ENCODE measurements around the gene TMPRSS7.

TMPRSS7 gene

GRCh38 chr3:112019716-112020115 lies 14.8 kb upstream of the TMPRSS7 start:
- H3K27me3 ChIP-seq (ENCODE audit: control insufficient read depth in 1 of 2, insufficient read depth in 1 of 2, low read length in 2 of 2), result no peaks in the 10 kb centered on the region
- H3K18ac ChIP-seq (ENCODE audit: low read depth in 1 of 2, low read length in 2 of 2), result no peak overlapping the region
- peaks cover 0 to 3% of the 10 kb centered on the region in 2 experiments for H3K36me3 ChIP-seq (ENCODE audit: control insufficient read depth in 1 of 2, insufficient read depth in 2 of 2, low read depth in 1 of 2, low read length in 2 of 2)
- peaks cover 7% of the 10 kb centered on the region for H3K4me1 ChIP-seq (ENCODE audit: control insufficient read depth, insufficient read depth, low read depth, low read length)
- no peak overlapping the region for H3K4me3 ChIP-seq (ENCODE audit: insufficient read depth in 1 of 2, low read depth in 1 of 2, low read length in 2 of 2)
- no peaks in the 10 kb centered on the region for H3K9me3 ChIP-seq (ENCODE audit: control insufficient read depth, low read length)
- H3K79me1 ChIP-seq (replicated peaks; ENCODE audit: low read length, poor library complexity, severe bottlenecking), result no peaks in the 10 kb centered on the region
- H2BK120ac ChIP-seq (ENCODE audit: low read depth, low read length), result no peak overlapping the region
- no peak overlapping the region for H3K14ac ChIP-seq (ENCODE audit: low read length in 2 of 2)
- H2BK12ac ChIP-seq (ENCODE audit: low read length in 2 of 2), result no peak overlapping the region
- H2AK5ac ChIP-seq (ENCODE audit: low read length, severe bottlenecking), result no peak overlapping the region
- H2BK15ac ChIP-seq (ENCODE audit: low read depth, poor library complexity, severe bottlenecking), result no peak overlapping the region
- H4K91ac ChIP-seq (ENCODE audit: low read length), result no peak overlapping the region
- H3K27ac ChIP-seq (ENCODE audit: low read length, poor library complexity, severe bottlenecking), result peak overlapping the region; percentile 30
- peak overlapping the region; percentile 25 for H2BK5ac ChIP-seq (ENCODE audit: low read depth, low read length, poor library complexity, severe bottlenecking)
- no CpG with 5 or more reads among the region's 1 CpG for WGBS
- H2AFZ ChIP-seq (ENCODE audit: low read depth, low read length), result no peak overlapping the region
- H4K8ac ChIP-seq (ENCODE audit: low read length), result no peak overlapping the region
- H3K4me2 ChIP-seq (ENCODE audit: low read length, poor library complexity, severe bottlenecking), result no peak overlapping the region
- no peak overlapping the region for H3K9ac ChIP-seq (ENCODE audit: low read length)
- no peak overlapping the region for H3K23ac ChIP-seq (ENCODE audit: low read length in 2 of 2)
- no peak for DNase-seq
- H3K4ac ChIP-seq (ENCODE audit: low read depth in 1 of 2, low read length in 2 of 2), result no peak overlapping the region

GRCh38 chr3:112020674-112021085 lies 13.9 kb upstream of the TMPRSS7 start:
- no peak overlapping the region for H3K4me3 ChIP-seq (ENCODE audit: insufficient read depth in 1 of 2, low read depth in 1 of 2, low read length in 2 of 2)
- H2AK5ac ChIP-seq (ENCODE audit: low read length, severe bottlenecking), result no peak overlapping the region
- no peaks in the 10 kb centered on the region for H3K9me3 ChIP-seq (ENCODE audit: control insufficient read depth, low read length)
- H3K14ac ChIP-seq (ENCODE audit: low read length in 2 of 2), result no peak overlapping the region
- no peak overlapping the region for H4K8ac ChIP-seq (ENCODE audit: low read length)
- WGBS, result no CpG with 5 or more reads among the region's 1 CpG
- no peak overlapping the region for H2BK120ac ChIP-seq (ENCODE audit: low read depth, low read length)
- no peak overlapping the region for H2AFZ ChIP-seq (ENCODE audit: low read depth, low read length)
- no peaks in the 10 kb centered on the region for H3K36me3 ChIP-seq (ENCODE audit: control insufficient read depth in 1 of 2, insufficient read depth in 2 of 2, low read depth in 1 of 2, low read length in 2 of 2)
- DNase-seq, result no peak
- no peak overlapping the region for H2BK12ac ChIP-seq (ENCODE audit: low read length in 2 of 2)
- peak overlapping the region; percentile 90 for H3K27ac ChIP-seq (ENCODE audit: low read length, poor library complexity, severe bottlenecking)
- H3K4me1 ChIP-seq (ENCODE audit: control insufficient read depth, insufficient read depth, low read depth, low read length), result peaks cover 7% of the 10 kb centered on the region
- no peaks in the 10 kb centered on the region for H3K27me3 ChIP-seq (ENCODE audit: control insufficient read depth in 1 of 2, insufficient read depth in 1 of 2, low read length in 2 of 2)
- no peak overlapping the region for H2BK15ac ChIP-seq (ENCODE audit: low read depth, poor library complexity, severe bottlenecking)
- no peak overlapping the region for H3K4ac ChIP-seq (ENCODE audit: low read depth in 1 of 2, low read length in 2 of 2)
- no peak overlapping the region for H3K4me2 ChIP-seq (ENCODE audit: low read length, poor library complexity, severe bottlenecking)
- no peaks in the 10 kb centered on the region for H3K79me1 ChIP-seq (replicated peaks; ENCODE audit: low read length, poor library complexity, severe bottlenecking)
- H2BK5ac ChIP-seq (ENCODE audit: low read depth, low read length, poor library complexity, severe bottlenecking), result no peak overlapping the region
- H3K23ac ChIP-seq (ENCODE audit: low read length in 2 of 2), result no peak overlapping the region
- no peak overlapping the region for H3K9ac ChIP-seq (ENCODE audit: low read length)
- no peak overlapping the region for H3K18ac ChIP-seq (ENCODE audit: low read depth in 1 of 2, low read length in 2 of 2)
- H4K91ac ChIP-seq (ENCODE audit: low read length), result no peak overlapping the region

- Histone ChIP-seq H3K27ac (ENCODE audit: low read length, poor library complexity, severe bottlenecking) (no peak overlapping the region), H3K18ac (ENCODE audit: low read depth in 1 of 2, low read length in 2 of 2) (no peak overlapping the region), H3K23ac (ENCODE audit: low read length in 2 of 2) (no peak overlapping the region), H3K4me3 (ENCODE audit: insufficient read depth in 1 of 2, low read depth in 1 of 2, low read length in 2 of 2) (no peak overlapping the region), H3K4me1 (ENCODE audit: control insufficient read depth, insufficient read depth, low read depth, low read length) (no peaks in the 10 kb centered on the region), H3K4me2 (ENCODE audit: low read length, poor library complexity, severe bottlenecking) (no peak overlapping the region), H2BK12ac (ENCODE audit: low read length in 2 of 2) (no peak overlapping the region), H3K9ac (ENCODE audit: low read length) (no peak overlapping the region), H2BK15ac (ENCODE audit: low read depth, poor library complexity, severe bottlenecking) (no peak overlapping the region), H2AFZ (ENCODE audit: low read depth, low read length) (no peak overlapping the region), H3K14ac (ENCODE audit: low read length in 2 of 2) (no peak overlapping the region), H2BK120ac (ENCODE audit: low read depth, low read length) (no peak overlapping the region), H2BK5ac (ENCODE audit: low read depth, low read length, poor library complexity, severe bottlenecking) (no peak overlapping the region), H3K9me3 (ENCODE audit: control insufficient read depth, low read length) (no peaks in the 10 kb centered on the region), H3K79me1 (replicated peaks; ENCODE audit: low read length, poor library complexity, severe bottlenecking) (no peaks in the 10 kb centered on the region), H4K91ac (ENCODE audit: low read length) (no peak overlapping the region), H2AK5ac (ENCODE audit: low read length, severe bottlenecking) (no peak overlapping the region), H3K36me3 (ENCODE audit: control insufficient read depth in 1 of 2, insufficient read depth in 2 of 2, low read depth in 1 of 2, low read length in 2 of 2) (no peaks in the 10 kb centered on the region), H3K4ac (ENCODE audit: low read depth in 1 of 2, low read length in 2 of 2) (no peak overlapping the region), H4K8ac (ENCODE audit: low read length) (no peak overlapping the region), H3K27me3 (ENCODE audit: control insufficient read depth in 1 of 2, insufficient read depth in 1 of 2, low read length in 2 of 2) (no peaks in the 10 kb centered on the region)
- 85% methylated on average over 4 of the region's 4 CpGs for WGBS
- no peak for DNase-seq
These were observed 7.4 kb upstream of the TMPRSS7 start for GRCh38 chr3:112027142-112027541.

GRCh38 chr3:112027826-112028225 lies 6.7 kb upstream of the TMPRSS7 start:
- Histone ChIP-seq H3K18ac (ENCODE audit: low read depth in 1 of 2, low read length in 2 of 2) (no peak overlapping the region), H3K4me3 (ENCODE audit: insufficient read depth in 1 of 2, low read depth in 1 of 2, low read length in 2 of 2) (no peak overlapping the region), H2AFZ (ENCODE audit: low read depth, low read length) (no peak overlapping the region), H4K91ac (ENCODE audit: low read length) (no peak overlapping the region), H3K4me2 (ENCODE audit: low read length, poor library complexity, severe bottlenecking) (no peak overlapping the region), H3K14ac (ENCODE audit: low read length in 2 of 2) (no peak overlapping the region), H3K4me1 (ENCODE audit: control insufficient read depth, insufficient read depth, low read depth, low read length) (no peaks in the 10 kb centered on the region), H2BK12ac (ENCODE audit: low read length in 2 of 2) (no peak overlapping the region), H2BK5ac (ENCODE audit: low read depth, low read length, poor library complexity, severe bottlenecking) (no peak overlapping the region), H4K8ac (ENCODE audit: low read length) (no peak overlapping the region), H3K4ac (ENCODE audit: low read depth in 1 of 2, low read length in 2 of 2) (no peak overlapping the region), H3K9ac (ENCODE audit: low read length) (no peak overlapping the region), H2BK15ac (ENCODE audit: low read depth, poor library complexity, severe bottlenecking) (no peak overlapping the region), H2AK5ac (ENCODE audit: low read length, severe bottlenecking) (no peak overlapping the region), H3K23ac (ENCODE audit: low read length in 2 of 2) (no peak overlapping the region), H3K27me3 (ENCODE audit: control insufficient read depth in 1 of 2, insufficient read depth in 1 of 2, low read length in 2 of 2) (no peaks in the 10 kb centered on the region), H3K79me1 (replicated peaks; ENCODE audit: low read length, poor library complexity, severe bottlenecking) (no peaks in the 10 kb centered on the region), H3K9me3 (ENCODE audit: control insufficient read depth, low read length) (no peaks in the 10 kb centered on the region), H2BK120ac (ENCODE audit: low read depth, low read length) (no peak overlapping the region), H3K36me3 (ENCODE audit: control insufficient read depth in 1 of 2, insufficient read depth in 2 of 2, low read depth in 1 of 2, low read length in 2 of 2) (no peaks in the 10 kb centered on the region), H3K27ac (ENCODE audit: low read length, poor library complexity, severe bottlenecking) (no peak overlapping the region)
- no peak for DNase-seq
- 76% methylated on average over 4 of the region's 4 CpGs for WGBS

Measured in mesenchymal stem cell (in vitro differentiated cells and primary cell).